Esophagus muscularis mucosa (tissue), 4 donors: ENCODE data around the gene LRFN5. TPM values are rescaled to one million over a fixed set of nuclear protein-coding genes. Genes with fewer than 3 reads are reported as not detected.

ENCODE experiments used
- DNase-seq: peaks from one replicate; pipeline ENCODE4 v3.0.0-alpha.2; 2017; ENCODE audit errors: extremely low spot score
- H3K27ac ChIP-seq, 4 donors: fragments of 200-600 bp; sonication (generic); replicated peaks in 1 of 4; 1 replicate in 3 of 4; 2 replicates in 1 of 4; pipeline ENCODE4 v1.5.1; 2016 to 2019; ENCODE audit warnings: mild to moderate bottlenecking in 1 of 4
- H3K27me3 ChIP-seq, 4 donors: fragments of 200-600 bp; sonication (generic); one replicate each; pipeline versions ENCODE4 v1.5.1 to v1.6.0; 2016 to 2019
- H3K36me3 ChIP-seq, 4 donors: fragments of 200-600 bp; sonication (generic); one replicate each; pipeline ENCODE4 v1.5.1; 2016 to 2019
- H3K4me1 ChIP-seq, 4 donors: fragments of 200-600 bp; sonication (generic); one replicate each; pipeline ENCODE4 v1.5.1; 2016 to 2019
- H3K4me3 ChIP-seq, 4 donors: fragments of 200-600 bp; sonication (generic); 1 replicate in 2 of 4; 2 replicates in 2 of 4; pipeline ENCODE4 v1.5.1; 2016 to 2019; ENCODE audit warnings: mild to moderate bottlenecking in 4 of 4, moderate library complexity in 1 of 4
- H3K9me3 ChIP-seq, 4 donors: fragments of 200-600 bp; sonication (generic); 1 replicate in 3 of 4; 2 replicates in 1 of 4; pipeline ENCODE4 v1.5.1; 2016 to 2019
- CTCF ChIP-seq, 3 experiments: fragments of 200-600 bp in 2 of 3; fragments of 450-650 bp in 1 of 3; sonication (generic) in 2 of 3; IDR thresholded peaks; one replicate each; pipeline ENCODE4 v1.5.1; 2017 to 2019; ENCODE audit warnings: antibody characterized with exemption in 3 of 3, mild to moderate bottlenecking in 2 of 3, moderate library complexity in 1 of 3
- EP300 ChIP-seq: sonication (generic); formaldehyde crosslinking; IDR thresholded peaks from one replicate; pipeline ENCODE4 v1.6.1; 2017; ENCODE audit warnings: antibody characterized with exemption
- POLR2A ChIP-seq: fragments of 450-650 bp; IDR thresholded peaks from one replicate; pipeline ENCODE4 v1.6.1; 2017; ENCODE audit warnings: antibody characterized with exemption, moderate library complexity, mild to moderate bottlenecking, low read depth
- POLR2AphosphoS5 ChIP-seq, 2 donors: sonication (generic); formaldehyde crosslinking; IDR thresholded peaks; one replicate each; pipeline ENCODE4 v1.6.1; 2017; ENCODE audit warnings: antibody characterized with exemption in 2 of 2
- WGBS: methylation state at CpG from one replicate; pipeline ENCODE4 v1.1.5; 2018; 5-methylcytosine and 5-hydroxymethylcytosine counted together
- intact Hi-C: fragments of 100-400 bp; cut with DNase I; formaldehyde crosslinking; loops from one replicate; pipeline ENCODE4 v1.15.1; 2023
- total RNA-seq, 4 donors: library from RNA; depleted of rRNA; stranded (reverse); fragments of >200 nt; gene quantifications; one replicate each; pipeline versions ENCODE4 v1.1.0 to v1.2.1, GENCODE V29; 2016

LRFN5 gene
- total RNA-seq, 4 donors from 2014 or later = 2.1 to 4.6 (median 3.3) TPM

GRCh38 chr14:41783403-41783802 is 176.7 kb downstream of the LRFN5 start:
- Histone ChIP-seq H3K27me3 (no peaks in the 10 kb centered on the region), H3K9me3 (no peaks in the 10 kb centered on the region), H3K4me3 (no peak overlapping the region), H3K27ac (no peak overlapping the region), H3K36me3 (no peaks in the 10 kb centered on the region), H3K4me1 (no peaks in the 10 kb centered on the region)
- no peak for DNase-seq
- intact Hi-C loops = no loop called here
- 96% methylated on average over 2 of the region's 2 CpGs for WGBS
- no peak for TF ChIP-seq POLR2AphosphoS5 (IDR thresholded peaks at IDR 0.05)
- no peak for TF ChIP-seq EP300
- TF ChIP-seq CTCF (IDR thresholded peaks at IDR 0.05) = no peak
- no peak for TF ChIP-seq POLR2A

- Histone ChIP-seq H3K27me3 (no peaks in the 10 kb centered on the region), H3K27ac (no peak overlapping the region), H3K4me3 (no peak overlapping the region), H3K4me1 (no peaks in the 10 kb centered on the region), H3K36me3 (no peaks in the 10 kb centered on the region), H3K9me3 (no peaks in the 10 kb centered on the region)
- intact Hi-C loops = no loop called here
- TF ChIP-seq EP300 (no peak), CTCF (IDR thresholded peaks at IDR 0.05) (no peak), POLR2A (no peak), POLR2AphosphoS5 (IDR thresholded peaks at IDR 0.05) (no peak)
- 85% methylated on average over 6 of the region's 6 CpGs for WGBS
- DNase-seq = no peak
Measured at GRCh38 chr14:41785696-41786095, 179.0 kb downstream of the LRFN5 start.

DNA sequence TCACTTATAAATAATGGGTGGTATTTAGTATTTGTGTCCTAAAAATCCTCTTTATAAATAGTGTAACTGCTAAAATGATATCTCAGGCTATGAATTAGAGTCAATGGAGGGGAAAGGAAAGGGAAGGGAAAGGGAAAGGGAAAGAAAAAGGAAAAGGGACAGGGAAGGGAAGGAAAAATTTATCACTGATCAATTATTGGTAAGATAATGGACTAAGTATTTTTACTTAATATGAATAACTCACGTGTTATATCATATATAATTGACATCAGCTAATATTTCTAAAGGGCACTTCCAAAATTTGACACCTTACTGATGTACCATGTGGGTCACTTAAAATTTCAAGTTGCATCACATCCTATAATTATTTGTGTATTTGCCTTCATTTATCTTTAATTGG is 193.1 kb downstream of the LRFN5 start:
- intact Hi-C loops = no loop called here
- H3K27ac ChIP-seq = no peak overlapping the region

GRCh38 chr14:41805633-41806032 is 199.0 kb downstream of the LRFN5 start:
- 94% methylated on average over 5 of the region's 5 CpGs for WGBS
- no peak overlapping the region for H3K27ac ChIP-seq
- no peak overlapping the region for H3K4me3 ChIP-seq
- intact Hi-C loops = no loop called here
- H3K27me3 ChIP-seq = no peaks in the 10 kb centered on the region
- H3K9me3 ChIP-seq = no peaks in the 10 kb centered on the region
- H3K4me1 ChIP-seq = no peaks in the 10 kb centered on the region
- H3K36me3 ChIP-seq = no peaks in the 10 kb centered on the region
- no peak for DNase-seq
- TF ChIP-seq POLR2A = no peak
- TF ChIP-seq EP300 = no peak

More for the DNA sequence above, 193.1 kb downstream of the LRFN5 start:
- TF ChIP-seq POLR2AphosphoS5 (IDR thresholded peaks at IDR 0.05) = no peak
- TF ChIP-seq POLR2A = no peak
- no peak for TF ChIP-seq CTCF (IDR thresholded peaks at IDR 0.05)
- TF ChIP-seq EP300 = no peak
- H3K9me3 ChIP-seq = no peaks in the 10 kb centered on the region
- WGBS = 84% methylated on average over 1 of the region's 1 CpG
- no peak for DNase-seq
- H3K36me3 ChIP-seq = no peaks in the 10 kb centered on the region
- H3K4me1 ChIP-seq = no peaks in the 10 kb centered on the region
- H3K27me3 ChIP-seq = no peaks in the 10 kb centered on the region
- no peak overlapping the region for H3K4me3 ChIP-seq

GRCh38 chr14:41806366-41806975 is 199.8 kb downstream of the LRFN5 start:
- 80% methylated on average over 5 of the region's 5 CpGs for WGBS
- Histone ChIP-seq H3K27me3 (no peaks in the 10 kb centered on the region), H3K36me3 (no peaks in the 10 kb centered on the region), H3K4me1 (no peaks in the 10 kb centered on the region), H3K27ac (no peak overlapping the region), H3K4me3 (no peak overlapping the region), H3K9me3 (no peaks in the 10 kb centered on the region)
- TF ChIP-seq EP300 = no peak
- TF ChIP-seq POLR2AphosphoS5 (IDR thresholded peaks at IDR 0.05) = no peak
- no peak for TF ChIP-seq POLR2A
- no peak for TF ChIP-seq CTCF (IDR thresholded peaks at IDR 0.05)
- no peak for DNase-seq
- intact Hi-C loops = no loop called here
